GM19043 (cell line): Measurements from ENCODE around the gene THBS4.
A peak's percentile ranks its signal among the peaks of the same experiment; 100 is the strongest.
"Not testable (repeated sequence)": the region's sequence is repeated elsewhere in the genome, so short reads cannot be mapped to it uniquely, and the experiment has no call there.

Source experiments
- ATAC-seq: cut with Tn5 transposase; IDR thresholded peaks from one replicate; pipeline ENCODE4 v1.9.1; 2021; ENCODE audit warnings: low read depth; ENCODE audit not compliant: unreplicated experiment

THBS4 gene

DNA sequence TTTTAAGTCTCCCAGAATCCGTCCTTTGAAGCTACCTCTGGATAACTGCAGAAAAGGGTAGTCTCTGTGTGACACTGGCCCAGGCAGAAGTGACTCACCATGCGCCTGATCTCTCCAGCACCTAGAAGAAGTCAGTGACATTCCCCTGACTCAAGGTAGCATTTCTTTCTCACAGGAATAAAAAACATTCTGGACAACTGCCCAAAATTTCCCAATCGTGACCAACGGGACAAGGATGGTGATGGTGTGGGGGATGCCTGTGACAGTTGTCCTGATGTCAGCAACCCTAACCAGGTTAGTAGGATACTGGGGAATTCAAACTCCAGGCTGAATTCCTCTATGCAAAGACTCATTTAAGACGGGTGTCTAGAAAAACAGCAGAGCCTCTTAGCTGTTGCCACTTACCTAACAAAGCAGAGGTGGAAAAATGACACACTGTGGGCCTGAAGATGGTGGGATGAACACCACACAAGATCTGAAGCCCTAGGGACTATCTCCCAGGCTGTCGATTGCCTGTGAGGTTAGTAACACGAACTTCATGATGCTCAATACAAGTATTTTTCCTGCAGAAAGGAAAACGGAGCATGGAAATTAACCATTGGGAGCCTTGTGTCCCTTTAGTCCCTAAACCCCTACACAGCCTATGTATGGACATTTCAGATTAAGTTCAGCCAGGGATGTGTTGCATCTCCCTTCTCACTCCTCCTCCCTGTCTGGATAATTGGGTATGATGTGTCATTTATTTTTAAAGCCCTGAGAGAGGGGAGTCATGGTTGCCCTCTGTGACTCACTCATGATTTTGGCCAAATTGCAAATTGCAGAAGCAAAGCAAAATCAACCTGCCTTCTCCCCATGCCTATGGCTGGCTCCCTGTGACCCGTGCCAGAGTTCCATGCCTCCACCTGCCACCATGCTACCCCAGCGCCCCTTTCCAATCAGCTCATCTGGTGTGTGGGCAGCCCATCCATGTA lies 37.2 kb downstream of the THBS4 start:
- no peak for ATAC-seq

DNA sequence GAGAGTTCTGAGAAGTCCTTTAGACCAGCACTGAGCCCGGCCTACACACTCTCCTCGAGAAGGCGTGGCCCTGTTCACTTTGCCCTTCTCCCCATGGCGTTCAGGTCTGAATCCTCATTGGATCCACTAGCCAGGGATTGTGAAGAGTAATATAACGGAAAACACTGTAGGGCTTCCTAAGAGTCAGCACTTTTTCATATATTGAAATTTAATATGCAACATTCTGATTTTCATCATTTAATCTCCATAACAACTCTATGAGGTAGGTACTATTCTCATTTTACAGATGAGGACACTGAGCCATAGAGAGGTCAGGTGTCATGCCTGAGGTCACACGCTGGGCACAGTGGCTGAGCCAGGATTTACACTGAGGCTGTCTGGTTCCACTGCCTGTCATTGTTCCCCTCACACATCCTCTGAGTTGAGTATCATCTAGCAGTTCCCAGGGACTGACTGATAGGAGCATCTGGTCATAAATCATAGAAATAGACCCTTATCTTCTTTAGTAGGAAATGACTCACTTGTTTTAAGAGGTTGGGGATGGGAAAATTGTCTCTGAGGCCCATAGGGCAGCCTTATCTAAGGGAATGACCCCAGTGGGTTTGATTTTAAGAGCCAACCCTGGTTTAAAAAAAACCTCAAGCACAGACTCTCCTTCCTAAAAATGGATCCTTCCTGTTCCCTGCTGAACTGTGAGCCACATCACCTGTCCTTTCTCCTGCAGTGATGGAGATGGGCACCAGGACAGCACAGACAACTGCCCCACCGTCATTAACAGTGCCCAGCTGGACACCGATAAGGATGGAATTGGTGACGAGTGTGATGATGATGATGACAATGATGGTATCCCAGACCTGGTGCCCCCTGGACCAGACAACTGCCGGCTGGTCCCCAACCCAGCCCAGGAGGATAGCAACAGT lies 41.2 kb downstream of the THBS4 start:
- no peak for ATAC-seq

DNA sequence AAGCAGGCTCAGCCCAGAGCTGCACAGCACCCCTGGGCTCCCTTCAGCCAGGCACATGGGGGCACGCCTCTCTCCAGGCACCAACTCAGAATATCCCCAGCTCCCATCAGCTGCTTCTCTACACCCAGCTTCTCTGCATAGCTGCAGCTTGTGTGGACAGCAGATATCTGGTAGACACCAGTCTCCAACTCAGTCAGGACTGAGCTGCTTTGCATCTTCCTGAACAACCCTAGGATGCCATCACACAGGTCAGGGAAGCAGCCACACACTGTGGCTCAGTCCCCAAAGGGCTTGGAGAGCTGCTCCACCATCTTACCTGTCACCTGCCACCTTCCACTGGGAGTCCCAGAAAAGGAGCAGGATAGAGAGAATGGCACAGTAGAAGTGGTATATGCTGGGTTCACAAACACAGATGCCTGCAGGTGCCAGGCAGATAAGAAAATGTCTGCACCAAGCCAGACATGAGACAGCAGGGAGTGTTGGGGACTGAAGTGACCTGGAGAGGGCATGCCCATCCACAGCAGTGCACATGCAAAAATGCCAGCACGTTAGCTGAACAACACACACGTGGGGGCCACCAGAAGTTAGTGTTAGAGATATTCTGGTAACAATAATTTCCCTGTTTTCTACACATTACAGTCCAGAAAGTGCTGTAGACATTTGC lies 42.0 kb downstream of the THBS4 start:
- no peak for ATAC-seq

DNA sequence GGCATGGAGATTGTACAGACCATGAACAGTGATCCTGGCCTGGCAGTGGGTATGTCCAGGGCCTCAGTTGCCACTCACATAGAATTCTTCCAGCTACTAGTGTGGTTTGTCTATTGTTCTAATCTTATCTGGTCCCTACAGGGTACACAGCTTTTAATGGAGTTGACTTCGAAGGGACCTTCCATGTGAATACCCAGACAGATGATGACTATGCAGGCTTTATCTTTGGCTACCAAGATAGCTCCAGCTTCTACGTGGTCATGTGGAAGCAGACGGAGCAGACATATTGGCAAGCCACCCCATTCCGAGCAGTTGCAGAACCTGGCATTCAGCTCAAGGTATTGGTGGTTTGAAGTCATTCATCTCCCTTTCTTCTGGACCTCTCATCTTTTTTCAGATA lies 43.8 kb downstream of the THBS4 start:
- no peak for ATAC-seq

DNA sequence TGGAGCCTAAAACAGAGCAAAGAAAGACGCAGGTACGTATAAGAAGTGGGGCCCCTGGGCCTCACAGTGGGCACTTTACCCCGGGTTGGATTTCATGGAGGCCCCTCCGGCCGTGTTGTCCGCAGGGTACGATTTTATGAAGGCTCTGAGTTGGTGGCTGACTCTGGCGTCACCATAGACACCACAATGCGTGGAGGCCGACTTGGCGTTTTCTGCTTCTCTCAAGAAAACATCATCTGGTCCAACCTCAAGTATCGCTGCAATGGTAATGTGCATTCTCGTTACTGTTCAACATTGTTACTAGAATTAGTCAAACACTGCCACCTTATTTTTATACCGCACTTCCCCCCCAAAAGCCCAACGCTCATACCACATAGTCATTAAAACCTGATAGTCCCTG lies 47.1 kb downstream of the THBS4 start:
- ATAC-seq = no peak

DNA sequence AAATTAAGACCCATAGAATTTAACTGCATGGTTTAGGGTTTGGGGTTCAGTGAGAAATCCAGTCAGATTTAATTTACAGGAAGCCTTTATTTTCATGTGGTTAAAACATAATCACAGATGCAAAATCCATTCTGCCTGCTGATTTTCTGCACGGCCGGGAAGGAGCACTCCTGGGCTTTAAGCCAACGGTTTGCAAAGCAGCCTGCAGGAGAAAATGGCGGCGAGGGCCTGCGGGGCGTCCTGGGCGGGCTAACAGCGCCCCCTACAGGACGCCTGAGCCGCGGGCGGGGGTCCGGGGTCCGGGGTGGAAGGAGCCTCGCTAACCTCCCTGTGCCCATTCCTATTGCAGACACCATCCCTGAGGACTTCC lies 47.6 kb downstream of the THBS4 start:
- ATAC-seq = no peak

DNA sequence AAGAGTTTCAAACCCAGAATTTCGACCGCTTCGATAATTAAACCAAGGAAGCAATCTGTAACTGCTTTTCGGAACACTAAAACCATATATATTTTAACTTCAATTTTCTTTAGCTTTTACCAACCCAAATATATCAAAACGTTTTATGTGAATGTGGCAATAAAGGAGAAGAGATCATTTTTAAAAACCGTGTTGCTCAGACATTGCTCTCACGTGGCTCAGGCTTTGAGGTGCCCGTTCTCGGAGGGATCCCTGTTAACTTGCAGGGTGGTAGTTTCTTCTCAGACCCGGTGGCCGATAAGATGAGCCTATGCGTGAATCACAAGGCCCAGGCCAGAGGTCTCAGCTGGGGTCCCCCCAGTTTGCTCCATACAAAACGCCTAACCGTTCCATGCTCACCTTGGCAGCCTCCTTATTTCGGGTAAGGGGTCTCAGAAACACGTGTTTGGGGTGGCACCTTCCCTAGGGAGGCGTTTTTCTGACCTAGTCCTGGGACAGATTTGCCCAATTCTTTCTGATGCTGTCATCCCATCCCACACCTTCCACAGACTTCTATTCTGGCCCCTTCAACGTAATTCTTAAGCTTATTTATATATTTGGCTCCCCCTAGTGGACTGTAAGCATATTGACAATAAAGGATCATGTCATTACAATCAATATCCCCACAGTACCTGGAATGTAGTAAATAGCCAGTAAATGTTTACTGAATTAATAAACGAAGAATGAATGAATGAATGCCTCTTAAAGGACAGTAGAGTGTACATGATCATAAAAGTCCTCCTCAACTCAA lies 48.1 kb downstream of the THBS4 start:
- ATAC-seq = no peak

DNA sequence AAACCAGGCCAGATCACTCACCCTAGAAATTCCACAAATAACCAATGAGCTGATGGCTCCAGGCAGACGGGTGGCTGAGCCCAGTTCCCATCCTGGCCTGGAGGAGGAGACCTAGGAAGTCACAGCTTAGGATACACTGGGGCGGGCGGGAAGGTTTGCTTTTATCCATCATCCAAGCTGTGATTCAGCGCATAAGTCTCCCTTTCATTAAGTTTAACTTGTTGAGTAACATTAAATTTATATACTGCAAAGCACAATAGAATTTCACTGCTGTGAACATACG lies 55.7 kb downstream of the THBS4 start:
- ATAC-seq = no peak

DNA sequence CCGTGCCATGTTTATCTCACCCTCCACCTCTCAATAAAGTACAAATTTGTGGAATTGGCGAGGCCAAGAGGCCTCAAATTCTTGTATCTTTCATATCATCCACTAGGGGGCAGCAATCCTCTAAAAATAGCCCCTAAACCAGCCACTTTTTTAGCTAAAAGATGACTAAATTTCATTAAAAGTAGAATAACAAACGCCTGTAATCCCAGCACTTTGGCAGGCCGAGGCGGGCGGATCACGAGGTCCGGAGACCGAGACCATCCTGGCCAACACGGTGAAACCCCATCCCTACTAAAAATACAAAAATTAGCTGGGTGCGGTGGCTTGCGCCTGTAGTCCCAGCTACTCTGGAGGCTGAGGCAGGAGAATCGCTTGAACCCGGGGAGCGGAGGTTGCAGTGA lies 56.6 kb downstream of the THBS4 start:
- not testable (repeated sequence) for ATAC-seq

DNA sequence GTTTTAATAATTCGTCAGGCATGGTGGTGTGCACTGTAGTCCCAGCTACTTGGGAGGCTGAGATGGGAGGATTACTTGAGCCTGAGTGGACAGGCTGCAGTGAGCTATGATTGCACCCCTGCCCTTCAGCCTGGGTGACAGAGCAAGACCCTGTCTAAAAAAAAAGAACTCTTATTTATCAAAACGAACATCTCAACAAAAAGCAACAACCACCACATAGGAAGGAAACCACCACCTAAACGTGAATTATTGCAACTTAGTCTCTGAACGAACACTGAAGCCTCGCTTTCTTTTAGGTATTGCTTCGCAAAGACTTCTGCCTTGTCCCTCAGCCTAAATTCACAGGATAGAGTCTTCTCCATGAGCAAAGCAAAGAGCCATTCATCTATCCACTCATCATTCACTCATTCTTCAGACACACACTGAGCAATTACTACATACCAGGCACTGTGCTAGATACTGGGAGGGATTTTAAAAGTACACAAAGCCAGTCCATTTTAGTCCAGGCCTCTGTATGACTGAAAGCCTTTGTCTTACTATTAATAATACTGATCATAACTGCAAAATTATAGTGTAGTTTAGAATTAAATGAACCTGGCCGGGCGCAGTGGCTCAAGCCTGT lies 57.4 kb downstream of the THBS4 start:
- ATAC-seq = no peak

DNA sequence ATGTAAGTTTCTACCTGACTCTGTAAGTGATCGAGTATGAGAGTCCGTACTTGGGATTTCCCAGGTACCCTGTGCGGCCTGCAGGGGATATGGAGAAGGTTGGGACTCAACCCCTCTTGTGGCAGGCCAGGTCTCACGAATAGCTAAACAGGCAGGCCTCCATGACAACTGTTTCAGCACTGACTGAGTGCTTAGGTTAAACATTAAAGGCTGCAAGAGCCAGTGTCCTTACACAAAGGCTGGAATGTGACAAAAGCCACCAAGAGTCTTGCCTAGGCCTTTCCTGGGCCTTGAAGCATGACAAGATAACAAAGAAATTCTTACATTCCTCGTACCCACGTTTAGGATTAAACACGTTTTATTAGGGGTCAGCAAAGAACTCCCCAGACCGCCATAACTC lies 58.6 kb downstream of the THBS4 start:
- no peak for ATAC-seq

DNA sequence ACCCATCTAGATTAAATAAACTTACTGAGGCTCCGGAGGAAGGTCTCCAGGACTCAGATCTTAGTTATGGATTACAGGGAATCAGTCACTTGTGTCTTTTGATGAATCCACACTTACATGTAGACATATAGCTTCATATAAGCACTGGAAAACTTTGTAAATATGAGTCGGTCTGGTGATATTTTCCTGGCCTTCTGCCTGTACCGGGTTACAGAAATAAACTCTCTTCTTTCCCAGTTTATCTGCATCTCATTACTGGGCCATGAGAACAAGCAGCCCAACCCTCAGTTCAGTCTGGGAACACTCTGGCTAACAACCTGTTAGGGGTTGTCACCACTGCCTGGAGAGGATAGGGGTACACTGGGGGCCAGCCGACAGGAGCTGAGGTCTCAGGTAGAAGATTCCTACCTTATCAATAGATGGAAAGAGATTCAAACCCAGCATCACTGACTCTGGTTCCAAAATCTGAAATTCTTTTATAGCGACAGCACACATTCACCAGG lies 59.1 kb downstream of the THBS4 start:
- no peak for ATAC-seq

DNA sequence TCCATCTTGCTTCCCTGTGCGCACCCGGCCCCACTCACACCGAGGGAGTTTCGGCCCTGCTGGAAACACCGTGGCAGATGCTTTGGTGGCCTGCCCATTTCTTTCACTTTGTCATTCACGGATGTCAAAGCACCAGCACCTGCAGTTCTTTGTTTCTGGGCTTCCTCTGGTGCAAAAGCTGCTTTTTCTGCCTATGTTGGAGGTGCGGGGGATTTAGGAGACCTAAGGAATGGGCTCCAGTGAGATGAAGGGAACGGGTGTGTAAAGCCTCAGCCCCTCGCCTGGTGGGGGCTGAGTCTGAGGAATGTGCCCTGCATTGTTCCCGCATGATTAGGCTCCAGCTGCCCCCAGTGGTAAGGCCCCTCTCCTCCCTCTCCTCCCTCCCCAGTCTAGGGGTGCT lies 62.3 kb downstream of the THBS4 start:
- no peak for ATAC-seq

DNA sequence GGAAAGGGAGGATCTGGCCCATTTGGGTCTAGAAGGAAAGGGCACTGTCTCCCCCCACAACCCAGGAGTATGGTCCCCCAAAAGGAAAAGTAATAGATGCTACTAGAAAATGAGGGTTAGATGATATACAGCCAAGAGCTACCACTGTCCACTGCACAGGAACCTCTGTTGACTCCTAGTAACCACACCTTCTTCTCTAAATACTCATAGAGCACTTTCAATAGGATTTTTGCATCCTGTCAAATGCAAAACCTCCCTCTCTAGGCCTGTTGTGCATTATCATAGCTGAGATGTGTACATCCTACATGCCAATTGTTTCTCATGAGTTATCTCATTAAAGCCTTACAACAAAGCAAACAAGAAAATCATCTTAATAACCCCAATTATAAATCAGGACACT lies 66.8 kb downstream of the THBS4 start:
- ATAC-seq = no peak

DNA sequence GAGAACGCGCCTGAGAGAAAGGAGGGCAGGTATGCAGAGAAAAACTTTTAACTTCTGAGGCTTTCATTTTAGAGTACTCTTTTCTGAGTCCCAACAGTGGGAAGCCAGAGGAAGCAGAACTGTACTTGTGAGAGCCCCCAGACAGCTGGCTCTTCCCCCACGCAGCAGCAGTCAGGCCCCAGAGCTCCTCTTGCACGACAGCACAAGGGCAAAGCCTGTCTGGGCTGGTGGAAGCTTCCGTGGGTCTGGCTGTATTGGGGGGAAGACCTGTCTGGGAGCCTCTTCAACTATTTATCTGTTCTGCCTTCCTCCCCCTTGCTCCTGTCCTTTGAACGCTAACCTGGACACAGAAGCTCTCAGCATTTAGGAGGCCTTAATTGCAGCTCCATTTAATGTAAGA lies 68.2 kb downstream of the THBS4 start:
- no peak for ATAC-seq

DNA sequence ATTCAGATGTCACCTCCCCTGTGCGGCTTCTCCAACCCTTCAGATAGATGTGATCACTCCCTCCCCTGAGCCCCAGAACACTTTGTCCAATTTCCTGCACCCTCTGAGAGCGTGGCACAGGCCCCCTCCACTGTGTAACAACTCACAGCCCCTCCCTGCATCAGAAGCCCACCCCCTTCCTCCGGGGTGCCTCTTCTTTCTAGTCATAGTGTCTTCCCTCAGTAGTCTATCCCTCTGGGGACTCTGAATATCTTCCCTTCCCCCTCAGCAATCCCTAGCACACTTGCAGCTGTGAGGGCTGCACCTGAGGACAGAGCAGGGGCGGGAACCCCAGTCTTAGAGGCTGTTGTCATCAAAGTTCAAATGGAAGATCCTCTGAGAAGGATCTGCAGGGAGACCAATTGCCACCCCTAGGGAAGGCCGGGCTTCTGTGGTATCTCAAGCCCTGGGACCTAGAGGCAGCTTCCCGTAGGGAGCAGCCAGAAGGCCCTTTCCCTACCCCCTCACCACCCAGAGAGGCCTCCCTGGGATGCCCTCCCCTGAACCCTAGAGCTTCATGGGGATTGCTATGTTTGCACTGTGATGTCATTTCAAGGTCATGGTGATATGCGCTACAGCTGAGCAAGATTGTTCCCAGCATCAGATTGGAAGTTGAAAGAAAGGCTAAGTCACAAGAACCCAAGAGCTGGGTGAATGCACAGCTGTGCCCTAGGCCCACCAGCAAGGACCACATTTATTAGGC lies 70.7 kb downstream of the THBS4 start:
- ATAC-seq = no peak

DNA sequence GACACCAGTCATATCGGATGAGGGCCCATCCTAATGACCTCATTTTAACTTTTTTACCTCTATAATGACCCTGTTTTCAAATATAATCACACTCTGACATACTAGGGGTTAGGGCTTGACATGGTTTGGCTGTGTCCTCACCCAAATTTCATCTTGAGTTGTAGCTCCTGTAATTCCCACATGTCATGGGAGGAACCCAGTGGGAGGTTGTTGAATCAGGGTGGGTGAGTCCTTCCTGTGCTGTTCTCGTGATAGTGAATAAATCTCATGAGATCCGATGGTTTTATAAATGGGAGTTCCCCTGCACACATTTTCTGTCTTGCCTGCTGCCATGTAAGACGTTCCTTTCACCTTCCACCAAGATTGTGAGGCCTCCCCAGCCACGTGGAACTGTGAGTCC lies 71.8 kb downstream of the THBS4 start:
- no peak for ATAC-seq

DNA sequence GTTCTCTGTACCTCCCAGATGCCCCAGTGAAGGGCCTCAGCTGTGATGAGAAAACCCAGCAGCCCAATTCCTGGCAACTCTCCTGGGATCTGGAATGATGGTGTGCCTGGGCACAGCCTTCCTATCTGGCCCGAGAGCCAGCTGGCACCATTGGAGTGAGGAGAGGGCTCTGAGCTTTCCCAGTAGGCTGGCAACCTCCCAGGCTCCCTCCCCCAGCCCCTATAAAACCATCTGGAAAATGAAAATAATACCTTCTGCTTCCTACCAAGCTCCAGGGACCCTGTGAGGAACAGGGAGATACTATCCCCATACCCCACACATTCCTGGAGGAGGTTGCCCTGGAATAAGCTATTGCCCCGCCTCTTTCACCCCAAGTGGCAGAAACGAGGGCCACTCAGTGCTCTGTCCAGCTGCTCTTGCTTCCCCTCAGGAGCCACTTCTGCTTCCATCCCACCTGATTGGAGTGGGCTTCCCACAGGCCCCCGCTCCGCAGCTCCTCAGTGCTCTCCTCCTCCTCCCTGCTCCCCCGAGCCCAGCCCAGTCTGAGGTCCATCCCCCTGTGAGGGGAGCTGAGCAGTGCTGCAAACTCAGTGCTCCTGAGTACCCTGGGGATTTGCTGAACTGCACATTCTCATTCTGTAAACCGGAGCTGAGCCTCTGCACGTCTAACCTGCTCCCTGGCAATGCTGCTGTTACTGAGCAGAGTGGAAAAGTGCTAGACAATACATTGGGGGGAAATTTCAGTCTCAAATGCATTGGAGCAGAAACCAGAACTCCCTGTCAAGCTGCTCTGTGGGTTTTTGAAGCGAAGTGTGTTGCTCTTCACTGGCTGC lies 74.7 kb downstream of the THBS4 start:
- ATAC-seq = peak; percentile 51
